Measurements from ENCODE around the gene HMGCL.

The HMGCL gene

DNA sequence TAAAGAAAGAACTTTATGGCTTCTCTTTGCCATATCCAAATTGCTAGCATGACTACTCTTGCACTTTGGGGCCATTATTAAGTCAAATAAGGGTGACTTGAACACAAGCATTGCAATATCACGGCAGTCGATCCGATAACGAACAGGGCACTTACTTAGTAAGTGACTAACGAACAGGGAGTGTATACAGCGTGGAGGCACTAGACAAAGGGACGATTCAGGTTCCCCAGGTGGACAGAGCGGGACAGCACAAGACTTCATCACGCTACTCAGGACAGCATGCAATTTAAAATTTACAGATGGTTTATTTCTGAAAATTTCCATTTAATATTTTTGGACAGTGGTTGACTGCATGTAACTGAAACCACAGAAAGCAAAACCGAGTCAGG is 52.4 kb downstream of the HMGCL start:
- no peak for DNase-seq

DNA sequence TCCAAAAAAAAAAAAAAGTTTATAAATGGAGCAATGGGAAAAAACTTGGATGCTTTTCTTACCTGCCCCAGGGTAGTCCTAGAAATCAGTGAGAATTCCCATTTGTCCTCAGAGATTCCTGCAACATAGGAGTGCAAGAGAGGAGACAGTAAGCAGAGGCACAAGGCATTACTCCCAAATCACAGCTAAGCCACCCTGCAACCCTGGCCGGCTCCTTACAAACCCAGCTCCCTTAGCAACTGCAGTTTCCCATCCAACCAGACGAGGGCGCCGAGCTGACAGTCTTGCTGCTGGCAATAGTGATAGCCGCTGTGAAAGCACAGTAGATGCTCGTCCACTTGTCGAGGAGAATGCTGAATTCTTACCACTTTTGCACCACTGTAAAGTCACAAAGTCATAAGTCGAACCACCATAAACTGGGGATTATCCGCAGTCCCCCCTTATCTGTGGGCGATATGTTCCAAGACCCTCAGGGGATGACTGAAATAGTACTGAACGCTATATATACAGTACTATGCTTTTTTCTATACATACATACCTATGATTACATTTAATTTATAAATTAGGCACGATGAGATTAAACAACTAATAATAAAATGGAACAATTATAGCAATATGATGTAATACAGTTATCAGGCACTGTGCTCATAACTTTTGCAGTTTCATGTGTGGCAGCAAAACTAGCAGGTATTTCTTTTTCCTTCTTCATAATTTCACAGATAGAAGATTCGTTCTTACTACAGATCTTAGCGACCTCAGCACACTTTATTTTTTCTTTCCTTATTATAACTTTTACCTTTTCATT is 53.0 kb downstream of the HMGCL start:
- peak; percentile 84 for DNase-seq

DNA sequence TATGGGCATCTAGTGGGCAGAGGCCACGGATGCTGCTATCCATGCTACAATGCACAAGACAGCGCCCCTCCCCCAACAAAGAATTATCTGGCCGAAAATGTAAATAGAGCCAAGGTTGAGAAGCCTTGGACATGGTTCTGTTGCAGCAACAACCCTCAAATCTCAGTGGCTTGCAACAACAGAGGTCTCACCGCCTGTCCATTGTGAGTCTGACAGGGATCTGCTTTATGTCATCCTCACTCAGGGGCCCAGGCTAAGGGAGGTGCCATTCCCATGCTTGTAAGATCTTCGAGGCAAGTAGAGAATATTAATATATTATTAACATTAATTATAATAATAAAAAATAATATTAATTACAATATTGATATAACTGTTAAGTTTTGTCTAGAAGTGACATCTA is 56.5 kb downstream of the HMGCL start:
- DNase-seq: no peak

DNA sequence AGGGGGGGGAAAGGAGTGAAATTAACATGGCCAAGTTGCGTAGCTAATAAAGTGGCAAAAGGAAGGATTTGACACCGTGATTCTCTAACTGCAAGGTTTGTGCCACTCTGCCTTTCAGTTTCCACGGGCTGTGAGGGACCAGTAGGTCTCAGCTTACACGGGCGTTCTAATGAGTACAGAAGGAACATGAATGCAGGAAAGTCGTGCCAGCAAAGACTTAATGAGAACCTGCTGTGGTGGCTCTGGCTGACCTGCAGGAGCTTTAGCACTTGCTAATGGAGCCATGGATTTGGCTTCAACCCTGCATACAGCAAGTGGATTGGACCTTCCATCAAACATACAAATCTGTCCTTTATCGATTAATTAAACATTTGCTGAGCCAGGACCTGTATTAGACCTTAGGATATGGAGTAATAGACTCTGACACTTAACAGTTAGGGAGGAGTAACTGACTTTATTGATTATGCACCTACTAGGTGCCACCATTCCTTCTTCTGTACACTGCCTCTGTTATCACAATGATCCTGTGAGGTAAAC is 62.1 kb downstream of the HMGCL start:
- no peak for DNase-seq

DNA sequence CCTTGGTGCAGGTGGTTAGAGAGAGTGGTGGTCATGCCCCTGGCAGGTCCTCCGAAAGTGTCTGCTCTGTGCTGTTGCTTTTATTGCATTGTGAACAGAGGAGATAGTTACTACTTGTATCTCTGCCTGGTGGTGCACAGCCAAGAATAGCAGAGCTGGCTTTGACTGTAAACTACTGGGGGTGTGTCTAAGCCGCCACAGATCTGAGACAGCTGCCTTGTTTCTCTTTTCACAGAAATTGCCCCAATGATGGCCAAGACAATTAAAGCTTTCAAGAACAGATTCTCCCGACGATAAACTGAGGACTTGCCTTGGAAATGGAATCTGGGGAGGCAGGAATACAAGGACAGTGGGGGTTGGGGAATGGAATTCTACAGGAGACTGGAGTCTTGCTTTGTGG is 66.0 kb downstream of the HMGCL start:
- no peak for DNase-seq

DNA sequence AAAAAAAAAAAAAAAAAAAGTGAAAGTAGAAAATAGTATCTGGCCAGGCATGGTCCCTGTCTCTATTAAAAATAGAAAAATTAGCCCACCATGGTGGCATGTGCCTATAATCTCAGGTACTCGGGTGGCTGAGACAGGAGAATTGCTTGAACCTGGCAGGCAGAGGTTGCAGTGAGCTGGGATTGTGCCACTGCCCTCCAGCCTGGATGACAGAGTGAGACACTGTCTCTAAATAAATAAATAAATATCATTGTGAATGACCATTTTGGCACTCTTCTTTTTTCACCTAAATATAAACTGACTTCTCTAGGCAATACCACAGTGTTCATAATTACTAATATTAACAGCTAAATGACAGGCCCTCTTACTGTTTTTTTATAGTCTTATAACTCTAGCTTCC is 67.4 kb downstream of the HMGCL start:
- no peak for DNase-seq

DNA sequence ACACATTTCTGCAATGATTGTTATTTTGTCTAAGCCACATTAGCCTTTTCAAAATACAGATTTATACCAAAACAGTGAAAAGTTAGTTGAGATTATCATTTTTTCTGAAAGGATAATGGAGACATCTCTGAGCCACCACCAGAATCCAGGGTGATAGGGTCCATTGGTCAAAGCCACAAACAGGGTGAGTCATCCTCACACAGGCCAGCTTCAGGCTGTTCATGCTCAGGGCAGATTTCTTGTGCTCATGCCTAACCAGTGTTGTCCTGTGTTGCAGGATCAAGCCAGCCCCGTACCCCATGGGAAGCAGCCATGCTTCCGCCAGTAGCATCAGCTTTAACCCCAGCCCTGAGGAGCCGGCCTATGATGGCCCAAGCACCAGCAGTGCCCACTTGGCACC is 68.6 kb downstream of the HMGCL start:
- no peak for DNase-seq

DNA sequence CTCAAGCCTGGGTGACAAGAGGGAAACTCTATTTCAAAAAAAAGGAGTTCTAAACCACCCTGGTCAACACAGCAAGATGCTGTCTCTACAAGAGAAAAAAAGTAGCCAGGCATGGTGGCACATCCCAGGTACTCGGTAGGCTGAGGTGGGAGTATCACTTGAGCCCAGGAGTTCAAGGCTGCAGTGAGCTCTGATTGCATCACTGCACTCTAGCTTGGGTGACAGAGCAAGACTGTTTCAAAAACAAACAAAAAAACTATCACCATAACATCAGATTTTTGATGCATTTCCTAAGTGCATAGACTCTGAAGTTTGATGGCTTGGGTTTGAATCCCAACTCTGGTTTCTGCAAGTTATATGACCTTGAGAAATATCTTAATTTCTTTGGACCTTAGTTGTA is 72.3 kb downstream of the HMGCL start:
- DNase-seq: no peak

All from inflammatory macrophage treated with lipopolysaccharide for 4 hours (primary cell).